ENCODE measurements around the gene CADPS2.

DNA sequence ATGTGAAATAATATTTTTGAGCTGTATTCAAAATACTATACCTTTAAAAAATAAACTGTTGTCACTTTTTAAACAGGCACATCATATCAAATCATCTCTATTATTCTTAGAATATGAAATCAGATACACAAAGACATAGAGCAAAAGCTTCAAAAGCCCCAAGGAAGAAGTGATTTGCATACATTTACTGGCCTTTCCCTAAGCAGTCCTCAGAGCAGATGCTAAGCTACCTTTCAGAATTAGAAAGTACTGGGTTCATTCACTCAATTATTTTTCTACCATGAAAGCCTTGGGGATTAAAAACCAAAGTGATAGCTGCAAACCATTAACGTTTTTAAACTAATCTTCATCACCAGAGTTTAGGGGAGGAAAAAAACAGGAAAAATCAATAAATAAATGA, 127.8 kb downstream of the CADPS2 start:
- TF ChIP-seq CTCF (IDR thresholded peaks at IDR 0.05) (no peak), POLR2A (IDR thresholded peaks at IDR 0.05) (no peak), POLR2AphosphoS5 (IDR thresholded peaks at IDR 0.05) (no peak), EP300 (IDR thresholded peaks at IDR 0.05) (no peak)
